ENCODE measurements around the gene BMP7. TPM values are rescaled to one million over a fixed set of nuclear protein-coding genes. Genes with fewer than 3 reads are reported as not detected.

The BMP7 gene
- total RNA-seq, 1 donor: not detected

DNA sequence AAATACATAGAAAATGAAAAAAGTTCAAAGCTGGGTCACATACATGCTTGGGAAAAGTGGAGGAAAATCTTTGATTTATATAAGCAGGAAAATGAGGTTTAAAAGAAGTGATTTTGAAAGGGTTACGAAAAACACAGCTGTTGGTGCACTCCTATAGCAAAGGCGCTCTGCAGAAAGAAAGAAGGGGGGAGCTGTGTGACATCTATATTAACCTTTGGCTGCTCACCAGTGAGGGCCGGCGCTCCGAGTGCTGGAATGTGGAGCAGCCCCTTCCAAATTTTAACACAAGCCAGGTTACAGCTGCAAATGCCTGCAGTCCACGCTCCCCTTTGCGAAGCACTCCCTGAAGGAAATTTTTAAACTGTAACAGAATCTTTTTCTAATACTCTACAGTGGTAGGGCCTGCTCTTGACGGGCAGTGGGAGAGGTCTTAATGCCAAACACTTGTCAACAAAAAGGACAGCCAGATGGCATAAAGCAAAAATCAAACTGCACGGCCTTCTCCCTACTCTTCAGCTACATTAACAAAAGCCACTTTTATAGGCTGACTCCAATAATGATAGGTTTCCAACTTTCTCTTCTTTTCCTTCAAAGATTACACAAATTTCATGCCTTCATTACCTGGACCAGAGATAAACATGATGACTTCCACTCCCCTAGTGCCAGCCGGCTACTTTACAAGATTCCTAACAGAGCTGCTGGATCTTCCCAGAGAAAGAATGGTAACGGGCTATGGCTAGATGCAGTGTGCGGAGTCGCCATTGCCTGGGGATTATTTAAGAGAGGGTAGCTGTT lies 4.8 kb downstream of the BMP7 start:
- Histone ChIP-seq H3K36me3 (ENCODE audit: insufficient read depth, low read length) (no peaks in the 10 kb centered on the region), H3K27ac (ENCODE audit: low read depth, low read length) (no peak overlapping the region), H2AFZ (ENCODE audit: low read length) (no peak overlapping the region), H3K4me3 (ENCODE audit: insufficient read depth, low read length) (no peak overlapping the region), H3K79me2 (ENCODE audit: insufficient read depth, low read length) (no peaks in the 10 kb centered on the region), H3K4me1 (ENCODE audit: insufficient read depth, low read length) (no peaks in the 10 kb centered on the region), H4K20me1 (ENCODE audit: insufficient read depth, low read length) (no peaks in the 10 kb centered on the region), H3K9me3 (ENCODE audit: low read depth, low read length) (no peaks in the 10 kb centered on the region), H3K4me2 (ENCODE audit: insufficient read depth, low read length) (no peak overlapping the region), H3K27me3 (ENCODE audit: insufficient read depth, low read length) (peaks cover 31% of the 10 kb centered on the region)
- TF ChIP-seq, protein P1, sequence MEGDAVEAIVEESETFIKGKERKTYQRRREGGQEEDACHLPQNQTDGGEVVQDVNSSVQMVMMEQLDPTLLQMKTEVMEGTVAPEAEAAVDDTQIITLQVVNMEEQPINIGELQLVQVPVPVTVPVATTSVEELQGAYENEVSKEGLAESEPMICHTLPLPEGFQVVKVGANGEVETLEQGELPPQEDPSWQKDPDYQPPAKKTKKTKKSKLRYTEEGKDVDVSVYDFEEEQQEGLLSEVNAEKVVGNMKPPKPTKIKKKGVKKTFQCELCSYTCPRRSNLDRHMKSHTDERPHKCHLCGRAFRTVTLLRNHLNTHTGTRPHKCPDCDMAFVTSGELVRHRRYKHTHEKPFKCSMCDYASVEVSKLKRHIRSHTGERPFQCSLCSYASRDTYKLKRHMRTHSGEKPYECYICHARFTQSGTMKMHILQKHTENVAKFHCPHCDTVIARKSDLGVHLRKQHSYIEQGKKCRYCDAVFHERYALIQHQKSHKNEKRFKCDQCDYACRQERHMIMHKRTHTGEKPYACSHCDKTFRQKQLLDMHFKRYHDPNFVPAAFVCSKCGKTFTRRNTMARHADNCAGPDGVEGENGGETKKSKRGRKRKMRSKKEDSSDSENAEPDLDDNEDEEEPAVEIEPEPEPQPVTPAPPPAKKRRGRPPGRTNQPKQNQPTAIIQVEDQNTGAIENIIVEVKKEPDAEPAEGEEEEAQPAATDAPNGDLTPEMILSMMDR (IDR thresholded peaks at IDR 0.05; ENCODE audit: extremely low read depth, low read depth, low read length): no peak
- DNase-seq (ENCODE audit: insufficient read length, low spot score, missing footprints): no peak

DNA sequence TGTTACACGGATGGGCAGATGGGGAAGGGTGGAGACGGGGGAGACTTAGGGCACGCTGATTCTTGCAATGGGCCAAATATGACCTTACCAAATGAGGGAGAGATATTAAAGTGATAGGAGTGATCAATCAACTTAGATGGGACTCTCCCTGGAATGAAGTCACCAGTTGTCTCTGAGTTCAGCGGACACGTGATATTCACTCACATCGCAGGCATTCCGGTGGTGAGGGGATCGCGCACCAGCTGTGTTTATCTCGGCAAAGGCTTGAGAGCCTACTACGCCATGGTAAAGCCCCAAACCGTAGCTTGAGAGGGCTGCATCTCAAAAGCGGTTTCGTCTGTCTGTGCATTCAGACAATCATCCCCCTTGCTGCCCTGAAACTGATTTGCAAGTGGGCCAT lies 5.5 kb downstream of the BMP7 start:
- no peaks in the 10 kb centered on the region for H3K79me2 ChIP-seq (ENCODE audit: insufficient read depth, low read length)
- H3K9me3 ChIP-seq (ENCODE audit: low read depth, low read length): no peaks in the 10 kb centered on the region
- no peak overlapping the region for H3K27ac ChIP-seq (ENCODE audit: low read depth, low read length)
- H3K4me2 ChIP-seq (ENCODE audit: insufficient read depth, low read length): no peak overlapping the region
- no peaks in the 10 kb centered on the region for H4K20me1 ChIP-seq (ENCODE audit: insufficient read depth, low read length)
- DNase-seq (ENCODE audit: insufficient read length, low spot score, missing footprints): no peak
- peaks cover 31% of the 10 kb centered on the region for H3K27me3 ChIP-seq (ENCODE audit: insufficient read depth, low read length)
- TF ChIP-seq, protein P1 (IDR thresholded peaks at IDR 0.05; ENCODE audit: extremely low read depth, low read depth, low read length): no peak
- no peak overlapping the region for H2AFZ ChIP-seq (ENCODE audit: low read length)
- H3K4me3 ChIP-seq (ENCODE audit: insufficient read depth, low read length): no peak overlapping the region
- H3K4me1 ChIP-seq (ENCODE audit: insufficient read depth, low read length): no peaks in the 10 kb centered on the region
- no peaks in the 10 kb centered on the region for H3K36me3 ChIP-seq (ENCODE audit: insufficient read depth, low read length)

DNA sequence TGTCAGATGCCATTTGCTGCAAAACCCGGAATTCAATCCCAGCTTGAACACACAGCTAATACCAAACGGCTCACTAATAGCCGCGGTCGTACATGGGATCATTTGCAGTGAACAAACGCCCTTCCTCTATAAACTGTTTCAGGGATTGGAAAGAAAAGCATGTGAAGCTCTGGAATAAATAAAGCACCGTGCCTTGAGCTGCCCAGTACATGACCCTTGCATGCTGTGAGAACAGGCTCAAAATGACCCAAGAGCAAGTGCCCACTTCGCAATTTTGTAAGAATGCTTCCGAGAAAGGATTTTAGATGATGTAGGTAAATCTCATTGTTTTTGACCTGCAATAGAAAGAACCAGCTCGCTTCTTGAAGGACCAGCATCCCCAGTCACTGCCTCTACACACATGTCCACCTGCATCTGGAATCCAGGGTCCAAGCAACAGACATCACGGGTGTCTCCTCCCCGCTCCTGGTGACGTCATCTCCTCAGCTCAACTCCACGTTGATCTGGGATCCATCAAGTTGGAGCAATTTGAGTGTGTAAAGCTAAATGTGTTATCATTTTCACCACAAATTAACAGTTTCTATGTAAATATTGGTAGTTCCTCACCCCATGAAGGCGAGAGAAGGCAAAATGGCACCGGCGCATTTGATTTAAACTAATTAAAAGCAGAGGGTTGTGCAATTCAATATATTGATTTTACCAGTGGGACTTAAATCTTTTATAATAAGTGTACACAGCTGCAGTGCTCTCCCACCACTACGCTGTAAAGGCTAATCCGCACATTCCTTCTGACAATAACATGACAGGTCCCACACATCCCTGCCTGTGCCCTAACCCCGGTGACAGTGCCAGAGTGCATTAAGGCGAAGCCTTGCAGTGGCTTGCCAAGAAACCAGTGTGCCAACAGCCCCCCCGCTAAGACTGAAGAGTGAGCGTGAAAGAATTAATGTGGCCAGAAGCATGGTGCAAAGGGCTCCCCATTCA lies 6.2 kb downstream of the BMP7 start:
- H3K79me2 ChIP-seq (ENCODE audit: insufficient read depth, low read length): no peaks in the 10 kb centered on the region
- no peaks in the 10 kb centered on the region for H3K9me3 ChIP-seq (ENCODE audit: low read depth, low read length)
- no peak overlapping the region for H3K27ac ChIP-seq (ENCODE audit: low read depth, low read length)
- no peaks in the 10 kb centered on the region for H4K20me1 ChIP-seq (ENCODE audit: insufficient read depth, low read length)
- TF ChIP-seq, protein P1 (IDR thresholded peaks at IDR 0.05; ENCODE audit: extremely low read depth, low read depth, low read length): no peak
- H3K36me3 ChIP-seq (ENCODE audit: insufficient read depth, low read length): no peaks in the 10 kb centered on the region
- peaks cover 24% of the 10 kb centered on the region for H3K27me3 ChIP-seq (ENCODE audit: insufficient read depth, low read length)
- no peak overlapping the region for H3K4me2 ChIP-seq (ENCODE audit: insufficient read depth, low read length)
- DNase-seq (ENCODE audit: insufficient read length, low spot score, missing footprints): no peak
- H2AFZ ChIP-seq (ENCODE audit: low read length): no peak overlapping the region
- H3K4me1 ChIP-seq (ENCODE audit: insufficient read depth, low read length): no peaks in the 10 kb centered on the region
- H3K4me3 ChIP-seq (ENCODE audit: insufficient read depth, low read length): no peak overlapping the region

All from osteoblast (primary cell).